Stimulated activated CD8-positive, alpha-beta memory T cell treated with anti-CD3 and anti-CD28 coated beads, Interleukin-12 subunit alpha, Interleukin-12 subunit beta, amount 100 ng/mL, for 24 hours (primary cell): ENCODE data around the gene CCN6.

Experiments used
- DNase-seq: peaks from one replicate; pipeline ENCODE4 v3.0.0-alpha.2; 2020; ENCODE audit errors: extremely low read depth

Gene CCN6

DNA sequence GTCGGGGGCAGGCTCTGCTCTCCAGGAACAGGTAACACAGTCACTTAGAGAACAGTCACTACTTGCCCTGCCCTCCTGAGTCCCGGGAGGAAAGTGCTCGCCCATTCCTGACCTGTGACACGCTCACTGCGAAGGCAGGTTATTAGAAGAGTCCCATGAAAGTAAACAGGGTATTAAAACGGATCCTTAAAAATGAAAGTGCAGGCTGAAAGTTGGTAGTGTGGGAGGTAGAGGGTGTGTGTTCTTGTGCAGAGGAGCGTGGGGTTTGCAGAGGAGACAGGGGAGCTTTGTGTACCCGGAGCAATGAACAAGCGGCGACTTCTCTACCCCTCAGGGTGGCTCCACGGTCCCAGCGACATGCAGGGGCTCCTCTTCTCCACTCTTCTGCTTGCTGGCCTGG is at the start of gene CCN6:
TSS of gene CCN6 (plus strand) at position 104 of the 400 bp plus-strand sequence. CDS start at position 358, 254 bp downstream.
- no peak for DNase-seq

DNA sequence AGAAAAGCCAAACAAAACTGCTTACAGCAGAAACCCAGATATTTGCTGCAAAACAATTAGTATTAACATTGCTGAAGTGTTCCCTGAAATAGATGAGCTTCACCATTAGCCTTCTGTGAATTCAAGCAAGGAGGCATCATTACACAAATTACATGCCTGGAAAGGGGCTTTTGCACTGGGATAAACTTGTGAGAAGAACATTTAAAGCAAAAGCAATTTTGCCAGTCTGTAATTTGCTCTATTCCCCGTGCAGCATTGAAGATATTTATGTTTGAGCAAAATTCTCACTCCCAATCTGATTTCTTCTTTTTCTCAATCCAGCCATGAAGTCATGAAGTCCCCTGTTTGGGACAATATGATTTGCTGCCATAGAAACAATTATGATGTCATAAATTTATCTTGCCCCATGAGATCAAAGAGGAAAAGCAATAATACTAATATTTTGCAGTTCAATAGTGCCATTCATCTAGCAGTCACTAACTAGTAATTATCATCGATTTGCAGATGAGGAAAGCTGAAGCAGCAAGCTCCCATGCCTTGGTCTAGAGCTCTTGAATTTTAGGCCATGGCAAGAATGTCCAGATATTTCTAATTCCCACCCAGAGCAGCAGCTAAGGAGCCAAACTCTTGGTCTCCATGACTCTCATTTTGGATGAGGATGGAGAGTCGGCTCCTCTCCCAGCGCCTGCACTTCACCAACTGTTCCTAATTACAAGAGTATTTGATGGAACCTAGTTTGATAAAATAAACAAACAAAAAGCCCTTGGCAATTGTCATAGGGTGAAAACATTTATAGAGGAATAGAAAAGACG is 49.5 kb upstream of the CCN6 start:
- no peak for DNase-seq

DNA sequence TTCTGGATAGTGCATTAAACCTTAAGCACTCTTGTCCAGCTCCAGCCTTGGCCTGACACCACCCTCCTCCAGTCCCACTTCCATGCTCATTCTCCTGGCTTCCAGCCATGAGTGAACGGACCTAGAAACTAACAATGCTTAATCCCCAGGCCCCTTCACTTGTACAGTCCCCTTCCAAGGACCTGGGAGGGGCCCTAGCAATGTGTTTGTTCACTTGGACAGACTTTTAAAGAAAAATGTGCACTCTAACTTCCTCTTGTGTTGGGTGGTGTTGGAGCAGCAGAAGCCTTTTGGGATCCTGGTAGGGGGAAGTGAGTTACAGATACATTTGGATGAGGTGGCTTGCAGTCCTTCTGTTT is 48.9 kb upstream of the CCN6 start:
- no peak for DNase-seq

DNA sequence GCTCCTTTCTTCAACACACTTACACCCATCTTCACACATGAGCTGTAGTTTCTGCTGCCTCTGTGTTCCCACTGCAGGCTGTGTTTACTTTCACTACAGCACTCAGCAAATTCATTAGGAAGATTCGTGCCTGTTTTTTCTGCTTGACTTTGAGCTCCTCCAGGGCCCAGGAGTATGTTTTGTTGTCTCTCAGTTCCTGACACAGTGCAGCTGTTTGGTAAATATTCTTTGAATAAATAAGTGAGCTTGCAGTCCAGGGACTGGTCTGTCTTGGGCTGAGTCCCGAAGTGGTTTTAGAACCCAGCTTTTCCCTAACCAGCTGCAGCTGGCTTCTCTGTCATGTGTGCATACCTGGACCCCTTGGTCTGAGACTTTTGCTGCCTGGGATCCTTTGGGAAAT is 46.6 kb upstream of the CCN6 start:
- no peak for DNase-seq

DNA sequence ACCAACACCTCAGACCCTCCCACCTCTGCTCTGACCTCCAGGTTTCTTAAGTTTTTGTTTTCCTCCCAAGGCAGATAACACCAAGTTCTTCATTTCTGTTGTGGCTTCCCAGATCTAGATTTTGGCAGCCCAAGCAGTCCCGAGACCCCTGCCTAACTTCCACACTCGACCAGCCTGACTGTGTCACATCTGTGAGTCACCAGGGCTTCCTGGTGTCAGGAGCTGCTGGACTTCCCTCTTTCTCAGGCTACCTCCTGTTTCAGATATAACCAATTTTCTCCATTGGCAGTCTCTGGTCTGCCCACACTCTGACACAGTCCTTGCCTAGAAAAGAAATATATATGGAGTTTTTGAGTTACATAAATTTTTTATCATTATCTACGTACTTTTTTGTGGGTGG is 46.1 kb upstream of the CCN6 start:
- no peak for DNase-seq

DNA sequence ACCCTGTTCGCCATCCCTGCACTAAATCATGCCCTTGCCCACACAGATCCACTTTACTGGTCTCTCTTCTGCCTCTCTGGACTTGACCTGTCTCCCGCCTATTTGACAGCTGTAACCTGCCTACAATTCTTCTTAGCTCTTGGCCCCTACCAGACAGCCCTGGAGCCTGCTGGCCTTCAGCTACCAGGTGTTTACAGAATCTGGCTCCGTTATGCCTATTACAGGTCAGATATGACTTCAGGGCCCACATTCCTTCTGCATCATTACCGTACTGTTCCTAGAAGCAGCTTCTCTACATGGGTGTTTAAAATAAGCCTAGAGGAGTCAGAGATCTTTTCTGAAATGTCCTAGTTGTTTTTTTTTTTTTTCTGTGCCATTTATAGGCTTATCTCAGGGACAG is 45.4 kb upstream of the CCN6 start:
- no peak for DNase-seq

DNA sequence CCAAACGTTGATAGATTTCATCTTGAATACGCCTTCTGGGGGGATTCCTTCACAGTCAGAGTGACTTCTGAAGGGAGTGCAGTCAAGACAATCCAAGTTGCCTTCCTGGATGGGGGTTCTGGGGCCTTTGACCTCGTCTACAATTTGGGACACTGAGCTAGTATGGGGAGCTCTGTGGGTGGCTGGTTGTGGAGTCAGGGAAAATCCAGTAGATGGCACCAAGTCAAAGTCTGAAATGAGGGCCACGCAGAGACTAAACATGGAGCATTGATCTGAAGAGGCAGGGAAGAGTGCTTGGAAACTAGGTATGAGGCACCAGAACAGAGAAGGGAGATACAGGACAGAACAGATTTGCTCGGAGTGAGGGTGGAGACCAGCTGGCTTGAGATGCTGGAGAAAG is 43.6 kb upstream of the CCN6 start:
- DNase-seq = no peak

DNA sequence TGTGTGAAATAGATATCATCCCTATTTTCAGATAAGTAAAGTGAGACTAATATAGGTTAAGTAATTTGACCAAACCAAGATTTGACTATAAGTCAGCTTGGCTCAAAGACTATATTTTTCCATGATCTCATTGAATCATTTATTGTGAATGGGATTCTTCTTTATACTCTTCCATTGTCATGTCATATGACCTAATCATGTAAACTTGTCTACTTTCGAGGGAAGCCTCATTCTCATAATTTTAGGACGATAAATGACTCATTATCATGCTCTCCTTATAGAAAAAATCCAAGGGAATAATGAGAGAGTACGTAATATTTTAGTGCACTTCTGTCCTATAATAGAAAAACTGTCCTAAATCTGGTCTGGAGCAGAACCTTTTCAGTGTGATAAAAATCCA is 40.9 kb upstream of the CCN6 start:
- DNase-seq = no peak

DNA sequence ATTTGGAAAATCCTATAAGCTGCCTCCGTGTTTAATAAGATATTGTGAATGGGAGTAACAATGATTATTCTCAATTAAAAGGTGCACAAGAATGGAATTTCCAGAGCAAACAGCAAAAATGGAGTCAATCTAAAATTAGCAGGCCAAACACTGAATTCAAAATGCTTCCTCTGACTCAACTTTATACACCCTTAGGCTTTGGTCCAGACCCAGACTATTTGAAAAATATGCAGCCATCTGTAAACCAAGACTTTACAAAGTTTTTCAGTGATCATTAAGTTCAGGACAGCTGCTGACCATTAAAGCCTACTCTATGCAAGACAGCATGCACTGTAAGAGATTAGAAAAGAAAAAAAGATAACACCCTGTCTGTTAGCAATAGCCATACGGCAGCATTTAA is 39.4 kb upstream of the CCN6 start:
- no peak for DNase-seq

DNA sequence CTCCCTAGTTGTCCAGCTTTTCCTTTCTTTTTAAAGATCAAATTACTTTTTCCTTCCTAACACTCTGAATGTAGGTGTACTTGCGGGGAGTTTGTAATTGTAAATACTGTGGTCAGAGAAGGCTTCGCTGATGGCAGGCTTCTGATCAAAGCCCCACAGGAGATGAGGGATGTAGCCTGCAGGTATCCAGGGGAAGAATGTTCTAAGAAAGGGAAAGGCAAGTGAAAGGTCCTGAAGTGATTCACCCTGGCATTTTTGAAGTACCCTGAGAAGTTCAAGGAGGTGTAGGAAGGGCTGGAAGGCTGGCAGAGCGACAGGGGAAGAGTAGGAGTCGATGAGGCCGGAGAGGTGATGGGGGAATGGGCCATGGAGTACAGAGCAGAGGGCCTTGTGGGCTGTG is 38.2 kb upstream of the CCN6 start:
- no peak for DNase-seq

DNA sequence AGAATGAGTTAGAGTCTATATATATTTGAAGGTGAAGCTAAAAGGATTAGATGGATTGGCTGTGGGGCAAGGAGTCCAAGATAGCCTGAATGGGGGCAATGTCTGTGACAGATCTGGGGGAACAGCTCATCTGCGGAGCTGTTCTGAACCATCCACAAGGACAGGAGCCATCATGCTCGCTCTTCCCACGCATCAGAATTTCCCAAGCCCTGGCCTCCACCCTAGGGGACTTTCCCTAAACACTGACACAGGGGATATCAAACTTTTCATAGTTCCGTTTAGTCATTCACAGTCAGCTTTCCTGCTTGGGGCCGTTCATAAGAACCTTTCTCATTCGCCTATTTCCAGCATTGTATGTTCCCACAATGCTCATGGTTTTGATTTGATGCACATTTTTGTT is 37.6 kb upstream of the CCN6 start:
- peak; percentile 34 for DNase-seq

DNA sequence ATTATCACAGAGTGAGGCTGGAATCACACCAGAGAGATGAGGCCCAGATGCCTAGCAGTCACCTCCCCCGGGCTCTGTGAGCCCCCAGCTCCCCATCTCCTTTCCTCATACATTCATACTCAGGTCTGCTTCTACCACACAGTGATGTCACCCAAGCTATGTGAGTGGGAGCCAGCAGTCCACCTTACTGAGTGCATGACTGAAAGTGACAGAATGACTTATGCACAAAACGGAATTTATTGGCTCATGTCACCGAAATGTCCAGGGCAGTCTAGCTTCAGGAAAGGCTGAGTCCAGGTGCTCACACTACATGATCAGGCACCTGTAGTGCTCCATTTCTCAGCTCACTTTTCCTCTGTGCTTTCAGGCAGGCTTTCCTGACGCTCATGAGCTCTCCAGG is 36.7 kb upstream of the CCN6 start:
- no peak for DNase-seq

DNA sequence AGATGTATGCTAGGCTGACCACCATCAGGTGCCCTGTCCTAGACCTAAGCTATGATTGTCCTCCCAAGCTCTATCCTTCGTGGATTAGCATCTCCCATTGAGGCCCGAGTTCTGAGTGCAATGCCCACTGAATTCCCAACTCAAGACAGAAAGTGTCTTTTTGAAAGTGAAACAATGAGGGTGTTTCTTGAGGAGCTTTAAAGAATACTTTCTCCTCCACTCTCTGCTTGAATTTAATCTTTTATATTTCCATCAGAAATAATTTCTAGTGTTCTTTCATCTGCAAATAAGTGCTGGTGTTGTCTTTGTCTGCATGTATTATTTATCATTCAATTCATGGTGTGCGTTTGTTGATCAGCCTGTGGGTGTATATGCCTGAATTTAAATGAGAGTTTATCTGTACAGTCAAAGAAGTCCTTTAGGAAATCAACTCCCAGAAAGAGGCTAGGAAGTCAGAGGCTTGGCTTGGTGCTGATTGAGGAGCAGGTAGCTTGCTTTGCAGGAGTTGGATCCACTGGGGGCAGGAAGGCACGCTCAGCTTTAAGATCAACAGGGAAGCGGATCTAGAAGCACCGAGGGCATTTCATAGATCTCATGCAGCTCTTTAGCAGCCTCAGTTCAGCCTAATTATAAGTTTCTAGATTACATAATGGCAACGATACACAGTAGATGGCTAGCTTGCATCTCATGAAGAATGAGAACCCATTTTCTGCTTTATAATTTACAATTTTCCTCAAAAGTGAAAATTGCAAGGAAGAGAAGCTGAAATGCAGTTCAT is 36.0 kb upstream of the CCN6 start:
- DNase-seq = no peak

DNA sequence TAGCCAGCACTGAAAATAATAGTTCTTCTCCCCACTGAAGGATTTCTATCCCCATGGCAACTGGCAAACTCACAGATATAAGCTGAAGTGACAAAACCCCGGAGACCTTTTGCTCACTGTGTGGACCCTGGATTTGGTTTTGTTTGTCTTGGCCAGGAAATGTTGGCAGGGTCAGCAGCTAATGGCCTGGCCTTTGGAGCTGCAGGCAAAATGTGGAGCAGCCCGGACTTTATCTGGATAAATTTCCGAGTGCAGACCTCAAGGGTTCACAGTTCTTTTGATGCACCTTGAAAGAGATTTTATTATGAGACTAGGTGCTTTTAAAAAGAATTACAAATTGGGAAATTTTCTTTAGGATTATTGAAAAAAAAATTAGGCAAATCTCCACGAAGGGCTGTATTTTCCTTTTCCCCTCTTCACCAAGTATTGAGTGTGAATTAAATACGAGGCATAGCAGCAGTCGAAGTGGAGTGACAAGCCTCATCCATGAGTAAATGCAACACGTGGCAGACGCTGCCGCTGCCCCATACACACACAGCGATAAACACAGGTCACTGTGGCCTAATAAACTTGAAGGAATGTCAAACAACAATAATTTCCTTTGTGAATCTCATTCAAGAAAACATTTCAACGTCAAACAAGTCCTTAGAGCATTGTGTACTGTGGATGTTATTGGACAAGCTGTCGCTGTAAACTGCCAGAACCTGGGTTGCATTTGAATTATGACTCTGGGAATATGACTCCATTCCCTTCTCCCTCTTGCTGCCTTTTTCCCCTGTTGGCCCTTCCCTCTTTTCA is 35.1 kb upstream of the CCN6 start:
- no peak for DNase-seq

DNA sequence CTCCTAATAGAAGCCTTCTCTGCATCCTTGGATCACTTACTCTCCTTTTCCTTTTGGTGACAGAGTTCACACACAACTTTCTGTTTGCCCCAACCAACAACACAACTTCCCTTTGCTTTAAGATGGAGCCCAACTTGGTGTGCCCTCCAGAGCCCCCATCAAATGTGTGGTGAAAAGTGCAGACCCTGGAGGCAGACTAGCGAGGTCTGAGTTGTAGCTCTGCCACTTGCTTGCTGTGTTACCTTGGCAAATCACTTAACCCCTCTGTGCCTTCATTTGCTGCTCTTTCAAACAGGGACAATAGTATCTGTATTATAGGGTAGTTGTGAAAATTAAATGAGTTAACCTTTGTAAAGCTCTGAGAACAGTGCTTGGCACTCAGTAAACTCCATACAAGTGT is 34.3 kb upstream of the CCN6 start:
- DNase-seq = no peak

DNA sequence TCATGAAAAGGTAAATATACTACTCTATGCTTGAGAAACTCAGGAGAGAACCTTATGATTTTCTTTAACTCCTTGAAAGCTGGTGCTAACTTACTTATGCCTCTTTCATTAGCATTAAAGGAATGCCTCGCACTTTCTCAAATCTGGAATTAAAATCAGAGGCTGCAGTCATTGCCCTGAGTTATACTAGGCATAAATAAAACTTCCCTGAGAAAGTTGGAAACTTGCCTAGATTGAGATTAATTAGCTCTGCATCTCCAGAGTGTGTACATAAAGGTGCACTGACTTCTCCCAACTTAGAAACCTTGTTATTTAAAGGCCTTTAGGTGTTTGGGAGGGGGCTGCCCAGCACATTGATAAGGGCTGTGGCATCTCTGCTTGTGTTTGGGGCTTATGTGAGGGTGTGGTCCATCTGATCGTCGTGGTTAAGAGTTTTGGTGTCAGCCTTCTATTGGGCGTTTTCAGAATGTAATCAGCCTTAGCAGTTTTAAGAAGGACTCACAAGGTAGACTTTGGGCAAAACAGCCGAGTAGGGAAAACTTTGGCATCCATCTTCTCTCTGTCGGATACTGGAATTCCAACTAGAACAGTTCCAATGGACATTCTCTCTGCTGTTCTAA is 32.1 kb upstream of the CCN6 start:
- no peak for DNase-seq

DNA sequence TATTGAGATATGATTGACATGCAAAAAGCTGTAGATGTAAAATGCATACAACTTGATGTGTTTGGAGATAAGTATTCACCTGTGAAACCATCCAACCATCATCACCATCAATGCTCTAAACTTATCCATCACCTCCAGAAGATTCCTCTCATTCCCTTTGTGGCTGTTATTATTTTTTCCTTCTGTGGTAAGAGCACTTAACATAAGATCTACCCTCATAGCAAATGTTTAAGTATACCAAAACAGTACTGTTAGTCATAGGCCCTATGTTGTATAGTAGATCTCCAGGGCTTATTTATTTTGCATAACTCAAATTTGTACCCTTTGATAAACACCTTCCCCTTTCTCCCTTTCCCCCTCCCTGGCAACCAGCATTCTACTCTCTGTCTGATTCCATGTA is 31.2 kb upstream of the CCN6 start:
- no peak for DNase-seq

DNA sequence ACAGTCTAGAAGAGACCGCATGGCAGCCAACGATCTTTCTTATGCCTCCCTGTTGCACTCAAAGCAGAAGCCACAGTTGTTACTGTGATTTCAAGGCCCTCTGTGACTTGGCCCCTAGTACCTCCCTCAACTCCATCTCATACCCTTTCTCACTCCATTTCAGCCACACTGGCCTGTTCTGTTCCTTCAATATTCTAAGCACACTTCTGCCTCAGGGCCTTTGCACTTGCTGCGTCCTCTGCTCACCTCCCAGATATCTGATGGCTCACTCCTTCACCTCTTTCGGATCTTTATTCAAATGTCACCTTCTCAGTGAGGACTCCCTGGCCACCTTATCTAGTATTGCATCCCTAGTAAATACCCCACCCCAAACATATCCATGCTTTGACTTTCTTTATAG is 29.4 kb upstream of the CCN6 start:
- no peak for DNase-seq

DNA sequence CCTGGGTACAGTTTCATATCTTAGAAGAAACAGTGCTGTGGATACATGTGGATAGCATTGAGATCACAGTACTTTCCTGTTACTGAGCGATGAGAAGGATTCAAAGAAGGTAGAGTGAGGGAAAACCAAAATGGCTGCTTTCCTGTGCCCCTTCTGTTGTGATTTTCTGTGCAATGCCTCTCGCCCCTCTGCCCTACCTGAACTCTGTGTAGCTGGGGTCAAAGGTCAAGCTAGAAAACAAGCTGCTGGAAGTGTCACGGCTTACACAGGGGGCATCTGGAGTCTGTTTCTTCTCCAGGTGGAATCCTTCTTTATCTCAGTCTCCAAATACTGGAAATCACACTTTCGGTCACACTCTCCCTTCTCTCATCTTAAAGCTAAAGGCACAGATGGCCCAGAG is 27.0 kb upstream of the CCN6 start:
- DNase-seq = no peak

DNA sequence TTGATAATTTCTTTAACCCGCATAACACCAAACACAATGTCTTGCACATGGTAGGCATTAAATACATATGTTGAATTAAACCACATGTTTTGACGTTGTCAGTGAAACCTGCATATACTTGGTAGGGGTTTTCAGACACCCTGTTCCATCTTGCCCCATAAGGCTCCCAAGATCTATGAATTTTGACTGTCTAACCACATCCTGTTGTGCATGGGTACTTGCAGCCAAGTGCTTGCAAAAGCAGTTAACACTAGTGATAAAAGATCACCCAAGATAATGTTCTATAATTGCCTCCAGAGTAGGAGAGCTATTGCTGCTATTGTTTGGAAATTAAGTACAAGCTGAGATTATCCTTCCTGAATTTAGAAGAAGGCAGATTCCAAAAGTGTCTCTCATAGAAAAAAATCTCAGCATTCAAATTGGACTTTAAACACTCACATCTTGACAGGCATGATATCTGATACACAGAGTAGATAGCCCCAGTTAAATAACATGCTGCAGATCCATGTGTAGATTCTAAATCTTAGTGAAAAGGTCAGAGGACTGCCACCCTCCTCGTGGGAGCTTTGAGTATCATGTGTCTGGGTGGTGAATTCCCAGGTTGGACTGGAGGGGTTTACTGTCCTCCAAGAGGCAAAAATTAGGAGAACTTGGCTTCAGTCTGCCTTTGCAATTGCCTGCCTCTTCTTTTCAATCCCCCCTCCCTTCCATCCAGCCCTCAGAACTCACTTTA is 25.8 kb upstream of the CCN6 start:
- no peak for DNase-seq

DNA sequence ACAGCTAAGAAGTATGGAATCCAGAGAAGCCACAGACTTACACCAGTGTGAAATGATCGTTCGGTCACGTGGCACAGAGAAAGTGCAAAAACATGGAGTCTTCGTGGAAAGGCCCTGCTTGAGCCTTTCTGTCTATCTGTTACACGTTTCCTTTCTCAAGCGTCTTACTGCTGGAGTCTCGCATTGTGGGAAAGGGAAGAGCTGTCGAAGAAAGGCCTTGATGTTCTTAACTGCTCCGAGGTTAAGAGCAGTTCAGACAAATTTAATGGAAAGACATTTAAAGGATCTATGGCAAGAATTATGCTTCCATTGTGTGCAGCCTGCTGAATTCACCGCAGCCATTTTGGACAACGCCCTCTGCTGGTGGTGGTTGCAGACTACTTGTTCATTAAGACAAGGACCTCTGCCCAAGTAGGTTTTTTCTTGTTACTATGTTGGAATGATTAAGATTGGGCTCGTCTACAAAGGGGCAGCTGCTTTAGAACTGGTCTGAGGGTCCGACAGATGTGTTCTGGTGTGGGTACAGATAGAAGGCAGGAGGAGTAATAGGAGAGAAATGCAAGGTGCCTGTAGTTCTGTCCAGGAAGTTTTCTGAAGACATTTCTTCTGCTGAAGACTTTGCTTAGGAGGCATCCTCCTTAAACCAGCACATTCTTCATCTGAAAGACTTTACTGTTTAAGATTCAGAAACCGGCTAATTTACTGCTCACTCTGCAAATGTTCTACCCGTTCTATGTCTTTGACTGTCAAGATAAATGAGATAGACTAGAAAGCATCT is 24.7 kb upstream of the CCN6 start:
- DNase-seq = peak; percentile 27
